Inflammatory macrophage (primary cell): ENCODE data around the gene DFFA.
"Not testable (repeated sequence)": the region's sequence is repeated elsewhere in the genome, so short reads cannot be mapped to it uniquely, and the experiment has no call there.

Experiments used
- DNase-seq, 2 donors: peaks; one replicate each; pipeline ENCODE4 v3.0.0-alpha.2; 2020 to 2022

DFFA gene

DNA sequence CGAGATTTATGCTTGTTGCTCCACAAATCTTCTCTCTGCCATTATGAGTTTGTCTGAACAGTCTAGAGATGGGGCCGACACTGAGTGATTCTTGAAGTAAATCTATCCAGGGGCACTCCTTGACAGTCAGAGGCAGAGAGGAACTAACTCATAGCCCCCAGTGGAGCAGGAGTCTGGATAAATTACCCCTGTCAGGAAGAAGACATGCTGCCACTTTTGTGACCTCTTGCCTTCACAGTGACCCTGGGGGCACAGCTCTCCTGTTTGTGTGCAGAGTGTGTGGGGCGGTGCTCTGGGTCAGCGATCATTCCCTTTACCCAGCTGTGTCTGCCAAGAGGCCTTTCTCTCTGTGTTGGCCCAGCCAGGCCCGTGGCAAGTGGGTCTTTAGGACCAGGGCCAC lies 31.9 kb upstream of the DFFA start:
- DNase-seq, result no peak

DNA sequence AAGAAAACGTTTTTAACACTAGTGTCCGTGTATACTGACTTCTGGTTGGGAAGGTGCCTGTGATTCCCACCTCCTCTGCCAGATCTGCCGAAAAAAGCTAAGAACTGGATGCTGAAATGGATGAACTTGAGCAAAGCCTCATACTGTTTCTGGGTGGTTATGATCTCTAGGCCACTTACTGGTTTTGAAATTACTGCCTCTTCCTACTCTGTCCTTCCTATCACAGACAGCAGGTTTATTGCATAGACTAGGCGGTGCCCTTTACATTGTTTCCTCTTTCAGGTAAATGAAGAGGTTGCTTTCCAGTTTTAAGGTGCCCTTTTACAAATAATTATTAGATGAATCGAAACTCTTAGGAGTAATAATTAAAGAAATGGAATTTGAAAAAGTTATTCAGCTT lies 29.9 kb upstream of the DFFA start:
- no peak for DNase-seq

DNA sequence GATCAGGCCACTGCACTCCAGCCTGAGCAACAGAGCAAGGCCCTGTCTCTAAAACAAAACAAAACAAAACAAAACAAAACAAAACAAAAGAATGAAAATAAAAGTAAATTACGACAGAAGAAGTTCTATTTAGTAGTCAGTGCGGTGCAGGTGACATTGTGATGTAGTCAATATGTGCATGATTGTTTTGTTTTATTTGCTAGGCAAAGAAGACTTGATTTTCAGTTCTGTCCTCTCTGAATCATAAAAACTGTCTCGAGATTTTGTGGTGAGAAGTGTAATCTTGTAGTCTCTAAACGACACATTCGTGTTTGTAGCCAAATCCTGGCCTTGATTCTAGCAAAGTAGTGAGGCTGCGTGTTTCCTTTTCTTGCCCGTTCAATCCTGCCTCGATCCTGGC lies 25.9 kb upstream of the DFFA start:
- DNase-seq, result no peak

DNA sequence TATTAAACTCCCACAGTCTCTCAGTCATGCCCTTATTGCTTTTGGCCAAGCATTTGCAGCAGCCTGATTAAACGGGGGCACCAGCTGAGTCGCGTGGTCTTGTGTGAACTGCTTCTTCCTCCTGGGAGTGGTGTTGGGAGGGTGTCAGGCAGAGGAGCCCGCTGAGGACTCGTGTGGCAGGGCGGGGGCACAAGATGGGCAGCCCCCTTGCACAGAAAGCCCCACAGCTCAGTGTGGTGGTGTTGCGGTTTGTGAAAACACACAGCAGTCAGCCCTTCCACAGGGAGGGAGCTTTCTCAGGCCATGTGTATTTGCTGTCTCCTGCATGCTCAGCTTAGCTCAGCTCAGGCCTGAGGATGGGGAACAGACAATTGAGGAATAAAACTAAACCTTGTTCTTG lies 24.8 kb upstream of the DFFA start:
- DNase-seq, result no peak

DNA sequence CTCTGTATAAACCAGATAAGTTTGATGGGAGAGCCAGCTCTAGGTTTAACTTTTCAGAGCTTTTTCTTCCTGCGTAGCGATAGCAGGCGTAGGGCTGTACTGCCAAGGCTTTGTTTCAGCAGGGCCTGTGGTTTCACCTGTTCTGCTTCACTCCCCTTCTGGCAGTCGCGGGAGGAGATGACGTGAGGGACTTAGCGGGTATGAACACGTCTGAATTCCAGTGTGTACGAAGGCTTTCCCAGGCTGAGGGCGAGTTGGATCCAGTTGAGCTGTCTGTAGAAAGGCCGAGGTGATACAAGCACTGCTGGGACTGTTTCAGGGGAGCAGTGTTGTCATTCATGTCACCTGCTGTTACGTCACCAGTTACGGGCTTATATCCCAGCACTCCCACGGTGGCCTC lies 23.6 kb upstream of the DFFA start:
- DNase-seq, result no peak

DNA sequence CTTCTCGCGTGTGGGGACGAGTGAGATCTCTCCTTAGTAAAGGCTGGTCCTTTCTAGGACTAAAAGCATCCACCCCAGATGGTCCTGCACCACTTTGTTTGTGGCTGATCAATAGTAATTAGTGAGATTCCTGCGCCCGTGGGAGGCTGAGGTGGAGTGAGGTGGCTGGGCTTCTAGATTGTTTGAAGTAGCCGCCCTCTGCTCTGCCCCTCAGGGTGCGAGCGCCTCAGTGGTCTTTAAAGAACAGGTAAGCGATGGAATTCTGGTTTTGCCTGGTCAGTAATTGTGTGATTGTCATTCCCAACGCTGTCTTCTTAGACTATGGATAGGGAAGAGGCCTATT lies 23.1 kb upstream of the DFFA start:
- no peak for DNase-seq

DNA sequence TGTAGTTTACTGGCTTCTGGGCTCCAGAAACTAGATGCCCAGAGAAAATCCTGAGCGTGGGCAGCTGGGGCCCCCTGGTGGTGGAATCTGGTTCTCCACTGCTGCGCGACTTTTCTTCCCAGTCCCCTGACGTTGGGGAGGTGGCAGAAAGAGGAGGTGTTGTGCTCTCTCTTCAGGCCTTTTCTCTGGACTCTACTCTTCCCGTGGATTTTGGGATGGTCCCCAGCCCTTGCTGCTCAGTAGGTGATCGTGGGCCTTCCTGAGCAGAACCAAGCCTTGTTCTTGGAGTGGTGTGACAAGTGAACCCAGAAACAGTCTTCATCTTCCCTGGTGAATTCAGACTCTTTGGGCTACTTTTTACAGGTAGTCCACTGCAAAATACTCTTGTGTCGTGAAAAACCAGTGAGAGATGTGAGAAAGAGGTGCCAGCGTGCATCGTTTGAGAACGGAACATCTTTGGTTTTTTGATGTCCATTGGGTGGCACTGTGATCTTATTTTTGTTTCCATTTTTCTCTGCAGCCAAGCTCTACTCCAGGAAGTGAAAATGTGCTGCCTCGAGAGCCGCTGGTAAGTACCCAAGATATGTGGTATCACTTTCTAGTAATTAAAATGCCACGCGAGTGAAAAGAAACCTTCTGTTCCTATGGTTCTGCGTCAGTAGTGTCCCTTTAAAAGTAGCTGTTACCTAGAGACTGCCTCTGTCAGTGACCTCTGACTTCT lies 22.6 kb upstream of the DFFA start:
- DNase-seq, result peak; percentile 73 to 82

DNA sequence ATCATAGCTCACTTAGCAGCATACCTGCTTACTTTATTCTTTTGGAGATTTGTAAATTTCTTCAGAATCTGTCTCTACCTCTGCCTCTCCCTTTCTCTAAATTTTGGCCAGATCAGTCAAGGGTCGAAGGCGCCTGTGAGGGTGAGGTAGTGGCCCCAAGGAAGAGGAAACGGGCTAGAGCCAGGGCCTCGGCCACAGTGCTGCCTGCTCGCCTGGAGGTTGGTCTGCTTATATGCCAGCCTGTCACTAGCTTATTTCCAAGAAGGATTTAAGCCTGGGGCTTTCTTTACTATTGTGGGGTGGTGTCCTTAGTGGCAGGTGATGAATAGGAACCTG lies 22.1 kb upstream of the DFFA start:
- no peak for DNase-seq

DNA sequence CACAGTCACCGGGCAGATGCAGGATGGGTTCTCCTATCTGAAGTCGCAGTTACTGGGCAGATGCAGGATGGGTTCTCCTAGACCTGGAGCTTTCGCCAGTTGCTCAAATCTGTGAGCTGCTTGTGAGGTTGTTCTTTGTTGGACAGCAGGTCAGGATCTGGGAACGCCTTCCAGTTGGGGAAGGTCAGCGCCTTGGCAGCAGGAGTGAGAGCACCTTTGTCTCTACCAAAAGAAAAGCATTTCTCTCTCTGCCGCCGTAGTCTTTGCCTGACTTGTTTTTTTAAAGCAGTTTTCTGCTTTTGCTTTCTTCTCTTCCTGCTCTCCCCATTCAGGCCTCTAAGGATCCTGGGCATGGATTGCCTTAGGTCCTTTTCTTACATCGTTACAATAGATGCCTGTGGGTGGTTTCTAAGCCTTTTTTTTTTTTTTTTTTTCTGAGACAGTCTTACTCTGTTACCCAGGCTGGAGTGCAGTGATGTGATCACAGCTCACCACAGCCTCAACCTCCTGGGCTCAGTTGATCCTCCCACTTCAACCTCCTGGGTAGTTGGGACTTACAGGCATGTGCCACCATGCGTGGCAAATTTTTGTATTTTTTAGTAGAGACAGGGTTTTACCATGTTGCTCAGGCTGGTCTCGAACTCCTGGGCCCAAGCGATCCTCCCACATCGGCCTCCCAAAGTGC lies 18.1 kb upstream of the DFFA start:
- no peak for DNase-seq

DNA sequence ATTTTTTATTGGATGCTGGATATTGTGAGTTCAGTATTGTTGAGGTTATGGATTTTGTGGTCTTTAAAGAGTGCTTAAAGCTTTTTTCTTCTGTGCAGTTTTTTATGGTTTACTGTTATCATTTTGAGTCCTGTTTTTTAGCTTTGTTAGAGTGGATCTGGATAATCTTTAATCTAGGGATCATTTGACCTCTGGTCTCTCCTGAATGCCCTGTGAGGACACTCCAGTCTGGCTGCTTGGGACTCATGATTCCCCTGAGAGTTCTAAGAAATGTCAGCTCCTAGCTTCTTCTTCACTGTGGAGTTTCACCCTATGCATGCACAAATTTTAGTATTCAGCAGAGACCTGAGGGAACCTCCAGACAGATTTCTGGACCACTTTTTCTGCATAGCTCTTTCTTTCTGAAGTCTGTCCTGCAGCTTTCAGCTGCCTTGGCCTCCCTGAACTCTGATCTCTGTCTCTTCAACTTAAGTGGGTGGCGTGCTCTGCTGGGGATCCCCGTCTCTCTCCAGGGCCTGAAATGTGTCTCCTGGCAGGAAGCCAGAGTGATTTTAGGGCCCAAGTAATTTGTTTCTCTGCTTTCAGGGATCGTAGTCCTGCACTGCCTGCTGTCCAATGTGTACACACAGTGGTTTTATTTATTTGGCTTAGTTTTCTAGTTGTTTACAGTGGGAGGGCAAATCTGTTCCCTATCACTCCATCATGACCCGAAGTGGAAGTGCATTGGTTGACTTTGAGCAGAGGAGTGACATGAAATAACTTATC lies 17.1 kb upstream of the DFFA start:
- no peak for DNase-seq

DNA sequence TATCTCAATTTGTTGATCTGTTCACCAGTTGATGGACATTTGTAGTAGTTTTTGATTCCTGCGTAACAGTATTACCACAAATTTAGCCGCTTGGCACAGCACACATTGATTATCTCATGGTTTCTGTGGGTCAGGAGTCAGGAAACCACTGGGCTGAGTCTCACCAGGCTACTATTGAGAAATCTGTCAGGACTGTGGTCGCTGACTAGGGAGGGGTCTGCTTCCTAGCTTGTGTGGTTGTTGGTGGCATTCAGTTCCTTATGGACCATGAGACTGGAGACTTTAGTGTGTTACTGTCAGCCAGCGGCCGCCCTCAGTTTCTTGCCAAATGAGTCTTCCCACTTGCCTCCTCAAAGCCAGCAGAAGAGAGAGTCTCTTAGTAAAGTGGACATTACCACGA lies 12.2 kb upstream of the DFFA start:
- DNase-seq, result peak; percentile 98

DNA sequence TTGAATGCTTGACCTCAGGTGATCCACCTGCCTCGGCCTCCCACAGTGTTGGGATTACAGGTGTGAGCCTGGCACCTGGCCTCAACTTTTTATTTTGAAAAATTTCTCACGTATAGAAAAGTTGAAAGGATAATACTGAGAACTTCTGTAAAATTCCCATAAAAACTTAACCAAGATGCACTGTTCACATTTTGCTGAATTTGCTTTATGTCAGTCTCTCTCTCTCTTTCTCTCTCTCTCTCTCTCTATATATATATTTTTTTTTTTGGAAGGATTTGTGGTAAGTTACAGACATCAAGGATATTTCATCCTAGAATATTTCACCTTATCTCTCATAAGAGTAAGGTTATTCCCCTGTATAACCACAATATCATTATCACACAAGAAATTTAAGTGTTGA lies 8.3 kb upstream of the DFFA start:
- DNase-seq, result no peak

DNA sequence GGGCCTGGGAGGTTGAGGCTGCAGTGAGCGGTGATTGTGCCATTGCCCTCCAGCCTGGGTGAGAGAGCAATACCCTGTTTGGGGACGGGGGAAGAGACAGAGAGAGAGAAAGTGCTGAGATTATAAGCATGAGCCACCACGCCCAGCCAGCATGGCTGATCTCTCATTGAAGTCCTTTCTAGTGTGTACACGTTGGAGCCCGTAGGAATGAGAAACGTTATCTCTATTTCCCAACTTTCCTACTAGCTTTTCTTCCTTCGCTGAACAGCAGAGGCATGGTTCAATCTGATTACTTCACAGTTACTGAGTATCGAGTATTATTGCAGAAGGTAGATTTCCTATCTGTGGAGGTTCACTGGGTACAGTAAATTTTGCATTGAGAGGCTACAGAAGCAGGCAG lies 7.0 kb upstream of the DFFA start:
- DNase-seq, result no peak

DNA sequence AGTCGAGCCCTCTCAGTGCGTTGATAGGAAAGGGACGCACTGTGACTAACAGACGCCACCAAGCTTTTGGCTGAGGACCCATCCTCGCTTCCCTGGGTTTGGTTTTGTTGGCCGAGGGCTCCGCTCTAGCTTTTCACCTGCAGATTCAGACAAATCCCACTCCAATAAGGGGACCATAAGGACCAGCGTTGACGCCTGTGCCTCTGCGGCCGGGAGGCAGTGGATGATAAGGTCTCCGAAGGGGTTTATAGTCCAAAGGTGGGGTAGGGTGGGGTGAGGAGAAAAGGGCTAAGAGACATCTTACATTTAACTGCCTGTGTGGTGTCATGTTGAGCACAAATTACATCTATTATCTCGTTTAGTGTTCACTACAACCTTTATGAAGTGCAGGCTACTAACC lies 3.2 kb upstream of the DFFA start:
- no peak for DNase-seq

DNA sequence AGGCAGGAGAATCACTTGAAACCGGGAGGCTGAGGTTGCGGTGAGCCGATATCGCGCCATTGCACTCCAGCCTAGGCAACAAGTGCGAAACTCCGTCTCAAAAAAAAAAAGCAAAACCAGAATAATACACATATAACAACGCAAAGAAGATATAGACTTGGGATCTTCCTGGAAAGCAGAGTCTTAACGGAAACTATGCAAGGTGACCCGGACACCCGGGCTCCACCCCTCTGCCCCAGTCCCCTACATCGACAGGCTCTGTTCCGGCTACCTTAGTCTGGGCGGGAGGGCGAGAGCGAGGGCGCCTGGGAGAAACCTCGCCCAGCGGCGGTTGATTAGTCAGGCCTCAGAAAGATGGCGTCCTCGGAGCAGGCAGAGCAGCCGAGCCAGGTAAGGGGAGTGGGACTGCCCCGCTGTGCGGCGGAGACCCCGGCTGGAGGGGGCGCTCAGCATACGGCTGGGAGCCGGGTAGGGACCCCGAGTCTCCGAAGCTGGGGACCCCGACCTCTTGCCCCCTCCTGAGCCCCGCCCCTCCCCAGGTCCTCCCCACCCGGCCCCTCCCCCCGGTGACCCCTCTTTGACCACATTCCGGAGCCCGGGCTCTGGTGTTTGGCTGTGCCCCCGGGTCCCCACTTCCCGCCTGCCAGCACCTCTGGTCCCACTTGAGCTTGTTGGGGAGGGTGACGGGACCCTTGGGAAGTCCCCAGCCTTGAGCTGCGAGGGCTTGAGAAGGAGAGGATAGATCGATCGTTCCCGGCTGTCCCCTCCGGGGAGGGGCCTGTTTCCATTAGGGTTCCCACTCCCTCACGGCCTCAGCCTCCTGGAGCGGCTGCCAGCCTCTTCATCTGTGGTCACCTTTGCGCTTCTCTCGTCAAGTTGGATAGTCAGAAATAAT lies 2.5 kb upstream of the DFFA start, which contains the start of gene PEX14:
Gene PEX14 (plus strand): TSS at position 338 of the 895 bp plus-strand sequence. CDS start 17 bp downstream, at position 355.
- peak; percentile 84 to 89 for DNase-seq

DNA sequence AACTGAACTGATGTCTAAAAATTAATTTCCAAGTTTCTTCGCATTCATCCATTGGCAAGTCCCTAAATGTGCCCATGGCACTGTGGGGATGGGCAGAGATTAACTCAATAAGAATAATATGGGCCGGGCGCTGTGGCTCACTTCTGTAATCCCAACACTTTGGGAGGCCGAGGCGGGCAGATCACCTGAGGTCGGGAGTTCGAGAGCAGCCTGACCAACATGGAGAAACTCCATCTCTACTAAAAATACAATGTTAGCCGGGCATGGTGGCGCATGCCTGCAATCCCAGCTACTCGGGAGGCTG lies 1.9 kb upstream of the DFFA start:
- DNase-seq, result not testable (repeated sequence)

DNA sequence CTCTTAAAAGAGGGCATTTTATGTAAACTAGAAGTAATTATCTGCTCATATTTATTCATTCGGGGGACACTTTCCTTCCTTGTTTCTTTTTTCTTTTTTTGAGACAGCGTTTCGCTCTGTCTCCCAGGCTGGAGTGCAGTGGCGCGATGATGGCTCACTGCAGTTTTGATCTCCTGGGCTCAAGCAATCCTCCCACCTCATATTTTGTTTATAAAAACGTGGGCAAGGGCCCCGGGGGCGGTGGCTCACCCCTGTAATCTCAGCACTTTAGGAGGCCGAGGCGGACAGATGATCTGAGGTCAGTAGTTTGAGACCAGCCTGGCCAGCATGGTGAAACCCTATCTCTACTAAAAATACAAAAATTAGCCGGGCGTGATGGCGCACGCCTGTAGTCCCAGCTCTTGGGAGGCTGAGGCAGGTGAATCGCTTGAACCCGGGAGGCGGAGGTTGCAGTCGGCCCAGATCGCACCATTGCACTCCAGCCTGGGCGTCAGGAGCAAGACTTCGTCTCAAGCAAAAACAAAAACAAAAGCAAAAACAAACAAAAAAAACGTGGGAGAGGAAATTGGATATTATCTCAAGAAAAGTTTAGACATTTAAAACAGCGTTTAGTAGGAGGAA lies 926 bp upstream of the DFFA start:
- DNase-seq, result no peak

DNA sequence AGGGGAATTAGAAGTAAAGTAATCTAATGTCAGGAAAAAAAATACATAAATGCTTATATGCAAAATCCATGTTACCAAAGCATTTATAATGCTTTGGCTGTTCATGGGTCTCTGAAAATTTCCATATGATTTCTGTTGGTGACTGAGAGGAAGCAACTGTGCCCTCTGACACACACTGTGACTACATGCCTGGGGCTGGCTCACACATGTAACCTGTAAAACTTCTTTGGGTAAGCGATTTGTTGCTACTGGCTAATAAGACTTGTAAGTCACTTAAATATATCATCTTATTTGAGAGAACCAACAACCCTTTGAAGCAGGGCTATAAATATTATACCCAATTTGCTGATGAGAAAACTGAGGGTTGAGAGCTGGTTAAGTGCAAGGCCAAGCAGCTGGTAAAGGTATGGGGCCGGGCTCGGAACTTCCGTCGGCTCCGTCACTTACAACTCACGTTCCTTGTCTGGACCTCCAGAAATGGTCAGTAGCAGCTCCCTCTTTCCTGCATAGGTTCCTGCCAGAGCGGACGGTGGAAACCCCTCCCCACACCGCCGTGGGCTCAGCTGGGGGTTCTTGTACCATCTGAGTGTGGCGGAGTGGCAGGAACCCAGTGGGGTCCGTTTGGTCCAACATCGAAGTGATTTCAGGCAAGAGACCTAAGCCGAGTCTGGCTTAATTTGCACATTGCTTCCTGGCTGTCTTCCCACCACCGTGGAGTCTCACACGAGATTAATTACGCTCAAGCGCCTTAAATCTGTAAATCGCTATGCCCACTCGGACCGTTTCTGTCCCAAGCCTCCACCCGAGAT lies 714 bp downstream of the DFFA start:
- no peak for DNase-seq

DNA sequence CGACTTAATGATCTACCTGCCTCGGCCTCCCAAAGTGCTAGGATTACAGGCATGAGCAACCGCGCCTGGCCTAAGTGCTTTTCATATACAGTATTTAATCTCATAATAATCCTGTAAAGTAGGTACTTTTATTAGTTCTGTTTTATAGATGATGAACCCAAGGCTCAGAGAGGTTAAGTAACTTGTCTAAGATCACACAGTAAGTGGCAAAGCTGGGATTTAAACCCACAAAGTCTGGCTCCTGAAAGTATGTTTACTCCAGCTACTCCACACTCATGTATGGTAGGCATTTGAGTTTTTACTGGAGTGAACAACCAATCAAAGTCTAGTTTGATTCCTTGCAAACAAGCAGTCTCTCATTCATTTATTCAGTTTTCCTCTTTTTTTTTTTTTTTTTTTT lies 2.3 kb downstream of the DFFA start:
- DNase-seq, result no peak

DNA sequence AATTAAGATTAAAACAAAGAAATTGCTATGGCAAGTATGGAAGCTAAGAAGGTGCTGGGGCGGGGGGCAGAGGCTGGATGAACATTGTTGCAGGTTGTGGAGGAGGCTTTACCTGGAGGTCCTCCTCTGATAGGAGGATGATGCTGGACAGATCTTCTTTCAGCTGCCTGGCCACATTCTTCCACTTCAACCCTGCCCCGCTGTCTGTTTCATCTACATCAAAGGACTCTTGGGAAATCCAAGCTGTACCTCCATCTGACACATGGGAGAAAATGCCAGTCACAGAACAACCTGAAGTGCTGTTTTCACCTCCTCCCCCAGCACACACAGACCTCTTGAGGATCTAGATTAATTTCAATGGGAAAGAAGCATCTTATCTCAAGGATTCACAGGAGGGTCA lies 5.3 kb downstream of the DFFA start:
- no peak for DNase-seq

DNA sequence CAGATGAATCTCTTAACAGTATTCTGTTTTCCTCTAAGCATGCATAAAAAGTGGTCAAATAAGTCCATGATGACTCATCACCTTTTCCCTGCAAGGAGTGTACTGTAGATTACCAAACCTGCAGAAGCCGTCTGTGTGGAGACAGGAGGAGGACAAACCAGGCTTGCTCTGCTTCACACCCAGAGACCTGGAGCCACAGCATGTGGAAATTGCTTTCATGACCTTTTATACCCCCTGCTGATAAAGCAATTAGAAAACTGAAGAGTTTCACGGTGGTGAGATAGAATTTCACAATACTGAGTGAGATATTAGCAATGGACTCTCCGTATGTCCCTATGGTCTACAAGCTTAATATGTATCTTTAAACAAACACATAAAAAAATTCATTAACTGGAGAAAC lies 13.1 kb downstream of the DFFA start:
- DNase-seq, result no peak

DNA sequence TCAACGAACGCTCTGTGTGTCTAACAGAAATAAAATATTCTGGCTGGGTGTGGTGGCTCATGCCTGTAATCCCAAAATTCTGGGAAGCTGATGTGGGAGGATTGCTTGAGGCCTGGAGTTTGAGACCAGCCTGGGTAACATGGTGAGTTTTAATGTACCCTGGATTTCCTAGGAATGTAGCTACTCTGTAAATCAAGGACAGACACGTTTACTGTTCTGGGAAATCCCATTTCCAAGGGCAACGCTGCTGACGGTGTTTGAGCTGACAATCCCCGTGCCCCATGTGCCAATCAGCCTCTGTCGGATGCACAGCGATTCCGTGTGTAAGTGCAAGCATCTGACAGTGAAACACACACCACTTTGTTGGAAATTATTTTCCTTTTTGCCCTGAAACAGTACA lies 14.5 kb downstream of the DFFA start:
- DNase-seq, result no peak
